A549 (cell line): ENCODE results near the gene UTP18.

Source experiments
- BHLHE40 ChIP-seq: IDR thresholded peaks from 2 replicates; pipeline ENCODE4 v1.6.1; 2012; ENCODE audit warnings: low read depth, low read length, inconsistent platforms
- CEBPB ChIP-seq, 2 experiments: fragments of >200 bp in 1 of 2; sonication (Bioruptor Twin) in 1 of 2; formaldehyde crosslinking in 1 of 2; IDR thresholded peaks; 2 replicates each; pipeline ENCODE4 v1.6.1; 2012 to 2016
- EHMT2 ChIP-seq: fragments of 200-600 bp; sonication (generic); IDR thresholded peaks from 2 replicates; pipeline ENCODE4 v1.6.1; 2016; ENCODE audit warnings: antibody characterized with exemption, low read depth, mild to moderate bottlenecking, moderate library complexity
- ESRRA ChIP-seq: fragments of 150-350 bp; IDR thresholded peaks from 2 replicates; pipeline ENCODE4 v1.6.1; 2014; ENCODE audit warnings: mild to moderate bottlenecking, low read length, borderline replicate concordance
- JUN ChIP-seq, 2 experiments: fragments of >200 bp; sonication (Bioruptor Twin); formaldehyde crosslinking; IDR thresholded peaks; 2 replicates in 1 of 2; 3 replicates in 1 of 2; pipeline ENCODE4 v1.6.1; 2016 to 2017
- RAD21 ChIP-seq, 2 experiments: fragments of >200 bp in 1 of 2; sonication (Bioruptor Twin) in 1 of 2; formaldehyde crosslinking in 1 of 2; IDR thresholded peaks in 1 of 2; conservative IDR thresholded peaks in 1 of 2; 2 replicates in 1 of 2; 3 replicates in 1 of 2; pipeline ENCODE4 v1.6.1; 2012 to 2018; ENCODE audit warnings: inconsistent platforms in 1 of 2
- TF ChIP-seq, protein P1 (sequence below): fragments of >200 bp; sonication (Bioruptor Twin); formaldehyde crosslinking; IDR thresholded peaks from 3 replicates; pipeline ENCODE4 v1.5.1; 2016
- TF ChIP-seq, protein P2 (sequence below): IDR thresholded peaks from 2 replicates; pipeline ENCODE4 v1.6.1; 2012
- TF ChIP-seq, protein P3 (sequence below): fragments of 200-600 bp; sonication (generic); IDR thresholded peaks from 2 replicates; pipeline ENCODE4 v1.6.1; 2016; ENCODE audit warnings: antibody characterized with exemption, mild to moderate bottlenecking, moderate library complexity

DNA sequence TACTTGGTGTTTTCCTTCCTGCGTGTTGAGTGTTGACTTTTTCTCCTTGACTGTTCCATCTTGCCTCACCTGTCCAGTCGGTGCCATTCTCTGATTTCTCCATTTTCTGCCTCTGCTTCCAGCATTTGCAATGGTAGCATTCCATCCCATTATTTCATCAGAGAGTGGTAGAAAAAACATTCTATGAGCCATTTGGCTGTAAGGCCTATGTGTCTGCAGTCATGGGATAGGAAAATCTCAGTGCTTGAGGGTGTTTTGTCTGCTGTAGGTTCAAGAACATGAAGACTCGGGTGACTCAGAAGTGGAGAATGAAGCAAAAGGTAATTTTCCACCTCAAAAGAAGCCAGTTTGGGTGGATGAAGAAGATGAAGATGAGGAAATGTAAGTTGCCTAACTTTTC, 2.7 kb downstream of the UTP18 start:
- TF ChIP-seq, protein P1, sequence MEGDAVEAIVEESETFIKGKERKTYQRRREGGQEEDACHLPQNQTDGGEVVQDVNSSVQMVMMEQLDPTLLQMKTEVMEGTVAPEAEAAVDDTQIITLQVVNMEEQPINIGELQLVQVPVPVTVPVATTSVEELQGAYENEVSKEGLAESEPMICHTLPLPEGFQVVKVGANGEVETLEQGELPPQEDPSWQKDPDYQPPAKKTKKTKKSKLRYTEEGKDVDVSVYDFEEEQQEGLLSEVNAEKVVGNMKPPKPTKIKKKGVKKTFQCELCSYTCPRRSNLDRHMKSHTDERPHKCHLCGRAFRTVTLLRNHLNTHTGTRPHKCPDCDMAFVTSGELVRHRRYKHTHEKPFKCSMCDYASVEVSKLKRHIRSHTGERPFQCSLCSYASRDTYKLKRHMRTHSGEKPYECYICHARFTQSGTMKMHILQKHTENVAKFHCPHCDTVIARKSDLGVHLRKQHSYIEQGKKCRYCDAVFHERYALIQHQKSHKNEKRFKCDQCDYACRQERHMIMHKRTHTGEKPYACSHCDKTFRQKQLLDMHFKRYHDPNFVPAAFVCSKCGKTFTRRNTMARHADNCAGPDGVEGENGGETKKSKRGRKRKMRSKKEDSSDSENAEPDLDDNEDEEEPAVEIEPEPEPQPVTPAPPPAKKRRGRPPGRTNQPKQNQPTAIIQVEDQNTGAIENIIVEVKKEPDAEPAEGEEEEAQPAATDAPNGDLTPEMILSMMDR: no peak
- no peak for TF ChIP-seq BHLHE40
- TF ChIP-seq, protein P2, sequence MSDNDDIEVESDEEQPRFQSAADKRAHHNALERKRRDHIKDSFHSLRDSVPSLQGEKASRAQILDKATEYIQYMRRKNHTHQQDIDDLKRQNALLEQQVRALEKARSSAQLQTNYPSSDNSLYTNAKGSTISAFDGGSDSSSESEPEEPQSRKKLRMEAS: no peak
- TF ChIP-seq CEBPB (IDR thresholded peaks at IDR 0.05): no peak
- TF ChIP-seq JUN (IDR thresholded peaks at IDR 0.05): no peak
- TF ChIP-seq RAD21 (conservative IDR thresholded peaks at IDR 0.05 in 1 of 2, IDR thresholded peaks at IDR 0.05 in 1 of 2): no peak
- TF ChIP-seq ESRRA: no peak
- TF ChIP-seq, protein P3, sequence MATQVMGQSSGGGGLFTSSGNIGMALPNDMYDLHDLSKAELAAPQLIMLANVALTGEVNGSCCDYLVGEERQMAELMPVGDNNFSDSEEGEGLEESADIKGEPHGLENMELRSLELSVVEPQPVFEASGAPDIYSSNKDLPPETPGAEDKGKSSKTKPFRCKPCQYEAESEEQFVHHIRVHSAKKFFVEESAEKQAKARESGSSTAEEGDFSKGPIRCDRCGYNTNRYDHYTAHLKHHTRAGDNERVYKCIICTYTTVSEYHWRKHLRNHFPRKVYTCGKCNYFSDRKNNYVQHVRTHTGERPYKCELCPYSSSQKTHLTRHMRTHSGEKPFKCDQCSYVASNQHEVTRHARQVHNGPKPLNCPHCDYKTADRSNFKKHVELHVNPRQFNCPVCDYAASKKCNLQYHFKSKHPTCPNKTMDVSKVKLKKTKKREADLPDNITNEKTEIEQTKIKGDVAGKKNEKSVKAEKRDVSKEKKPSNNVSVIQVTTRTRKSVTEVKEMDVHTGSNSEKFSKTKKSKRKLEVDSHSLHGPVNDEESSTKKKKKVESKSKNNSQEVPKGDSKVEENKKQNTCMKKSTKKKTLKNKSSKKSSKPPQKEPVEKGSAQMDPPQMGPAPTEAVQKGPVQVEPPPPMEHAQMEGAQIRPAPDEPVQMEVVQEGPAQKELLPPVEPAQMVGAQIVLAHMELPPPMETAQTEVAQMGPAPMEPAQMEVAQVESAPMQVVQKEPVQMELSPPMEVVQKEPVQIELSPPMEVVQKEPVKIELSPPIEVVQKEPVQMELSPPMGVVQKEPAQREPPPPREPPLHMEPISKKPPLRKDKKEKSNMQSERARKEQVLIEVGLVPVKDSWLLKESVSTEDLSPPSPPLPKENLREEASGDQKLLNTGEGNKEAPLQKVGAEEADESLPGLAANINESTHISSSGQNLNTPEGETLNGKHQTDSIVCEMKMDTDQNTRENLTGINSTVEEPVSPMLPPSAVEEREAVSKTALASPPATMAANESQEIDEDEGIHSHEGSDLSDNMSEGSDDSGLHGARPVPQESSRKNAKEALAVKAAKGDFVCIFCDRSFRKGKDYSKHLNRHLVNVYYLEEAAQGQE: no peak
- TF ChIP-seq EHMT2: no peak
